HG02610 (cell line): ENCODE data around the gene DYNLL1.
"Not testable (repeated sequence)": the region's sequence is repeated elsewhere in the genome, so short reads cannot be mapped to it uniquely, and the experiment has no call there.

Experiments used
- ATAC-seq: cut with Tn5 transposase; IDR thresholded peaks from one replicate; pipeline ENCODE4 v1.9.1; 2021; ENCODE audit warnings: mild to moderate bottlenecking, moderate library complexity; ENCODE audit not compliant: unreplicated experiment

The DYNLL1 gene

GRCh38 chr12:120495731-120496412 is at the start of gene DYNLL1:
Gene DYNLL1, plus strand, starts transcription at chr12:120496113. Its CDS starts 309 bp downstream, at chr12:120496422.
- peak; percentile 94 for ATAC-seq

- not testable (repeated sequence) for ATAC-seq
These were observed 49.1 kb upstream of the DYNLL1 start for GRCh38 chr12:120446844-120447178.

- no peak for ATAC-seq
These were observed 47.9 kb upstream of the DYNLL1 start for GRCh38 chr12:120447992-120448391.

DNA sequence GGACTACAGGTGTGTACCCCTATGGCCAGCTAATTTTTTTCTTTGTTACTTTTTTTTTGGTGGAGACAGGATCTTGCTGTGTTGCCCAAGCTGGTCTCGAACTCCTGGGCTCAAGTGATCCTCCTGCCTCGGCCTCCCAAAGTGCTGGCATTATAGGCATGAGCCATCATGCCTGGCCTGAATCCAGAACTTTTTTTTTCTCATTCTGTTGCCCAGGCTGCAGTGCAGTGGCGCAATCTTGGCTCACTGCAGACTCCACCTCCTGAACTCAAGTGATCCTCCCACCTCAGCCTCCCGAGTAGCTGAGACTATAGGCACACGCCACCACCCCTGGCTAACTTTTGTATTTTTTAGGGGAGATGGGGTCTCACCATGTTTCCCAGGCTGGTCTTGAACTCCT is 43.4 kb upstream of the DYNLL1 start:
- not testable (repeated sequence) for ATAC-seq

DNA sequence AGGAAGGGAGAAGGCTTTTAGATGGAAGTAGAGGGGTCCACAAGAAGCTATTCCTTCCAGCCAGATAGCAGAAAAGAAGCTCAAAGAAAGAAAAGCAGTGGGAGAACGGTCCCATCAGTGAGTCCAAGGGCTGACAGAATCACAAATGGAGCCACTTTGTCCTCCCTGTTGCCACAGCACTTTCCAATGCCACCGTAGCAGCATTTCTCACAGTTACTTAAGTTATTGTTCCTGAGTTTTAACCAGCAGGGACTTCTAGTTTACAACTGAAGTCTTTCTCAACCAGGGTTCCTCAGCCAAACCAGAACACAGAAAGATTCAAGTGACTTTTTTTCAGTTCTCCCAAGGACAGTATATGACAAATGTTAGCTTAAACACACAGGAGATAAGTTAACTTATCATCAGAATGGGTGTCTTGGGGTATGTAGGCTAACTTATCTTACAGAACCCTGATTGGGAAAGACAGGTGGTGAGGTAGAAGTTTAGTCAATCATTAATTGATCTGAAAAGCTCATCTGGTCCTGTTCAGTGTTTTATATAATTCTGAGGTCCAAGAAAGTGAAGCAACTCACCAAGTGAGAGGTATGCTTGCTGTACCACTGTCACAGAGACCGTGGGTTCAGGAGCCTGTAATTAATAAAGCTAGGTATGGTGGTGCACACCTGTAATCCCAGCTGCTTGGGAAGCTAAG is 42.7 kb upstream of the DYNLL1 start:
- ATAC-seq, result no peak

DNA sequence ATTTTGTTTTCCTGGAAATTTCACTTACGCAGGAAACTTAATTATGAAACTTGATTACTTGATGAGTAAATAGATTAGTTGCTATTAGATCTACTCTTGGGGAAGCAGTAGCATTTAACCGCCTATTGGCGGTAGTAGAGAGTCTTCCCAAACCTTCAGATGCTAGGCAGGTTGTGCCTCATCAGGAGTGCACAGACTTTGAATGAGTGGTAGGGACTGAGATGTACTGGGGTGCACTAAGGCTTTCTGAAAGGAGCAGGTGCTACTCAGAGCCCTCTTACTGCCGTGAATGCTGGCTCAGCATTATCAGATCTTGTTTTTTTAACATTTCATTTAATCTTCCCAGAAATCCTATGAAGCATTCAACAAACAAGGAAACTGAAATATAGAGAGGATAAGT is 41.9 kb upstream of the DYNLL1 start:
- no peak for ATAC-seq

DNA sequence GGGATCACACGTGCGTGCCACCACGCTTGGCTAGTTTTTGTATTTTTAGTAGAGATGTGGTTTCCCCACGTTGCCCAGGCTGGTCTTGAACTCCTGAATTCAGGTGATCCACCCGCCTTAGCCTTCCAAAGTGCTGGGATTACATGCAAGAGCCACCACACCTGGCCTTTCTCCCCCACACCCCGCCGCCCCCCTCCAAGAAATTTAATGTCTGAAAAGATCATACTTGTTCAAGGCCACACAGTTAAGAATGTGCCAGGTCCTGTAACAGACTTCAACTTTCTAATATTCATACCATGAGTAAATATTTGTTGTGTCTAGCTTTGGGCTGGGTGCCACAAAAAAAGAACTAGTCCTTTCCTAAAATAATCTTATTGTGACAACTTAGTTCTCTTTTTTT is 40.6 kb upstream of the DYNLL1 start:
- ATAC-seq, result no peak

DNA sequence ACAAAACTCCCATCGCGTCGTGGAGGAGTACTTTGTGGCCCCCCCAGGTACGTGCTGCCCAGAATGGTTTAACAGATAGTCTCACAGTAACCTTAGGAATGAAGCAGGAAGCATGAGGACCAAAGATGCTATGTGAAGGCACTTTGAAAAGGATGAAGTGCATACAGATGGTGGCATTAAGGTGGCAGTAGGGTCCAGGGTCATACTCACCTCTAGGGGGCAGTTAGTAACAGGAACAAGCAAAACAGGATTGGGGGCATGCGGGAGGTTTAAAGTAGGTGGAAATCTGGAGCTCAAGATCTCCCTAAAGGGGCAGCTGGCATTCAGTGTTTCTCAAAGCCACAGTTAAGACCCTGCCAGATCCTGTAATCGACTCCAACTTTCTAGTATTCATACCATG is 38.8 kb upstream of the DYNLL1 start:
- no peak for ATAC-seq

- ATAC-seq, result no peak
These were observed 35.8 kb upstream of the DYNLL1 start for GRCh38 chr12:120460157-120460556.

- ATAC-seq, result no peak
These were observed 33.7 kb upstream of the DYNLL1 start for GRCh38 chr12:120462099-120462640.

DNA sequence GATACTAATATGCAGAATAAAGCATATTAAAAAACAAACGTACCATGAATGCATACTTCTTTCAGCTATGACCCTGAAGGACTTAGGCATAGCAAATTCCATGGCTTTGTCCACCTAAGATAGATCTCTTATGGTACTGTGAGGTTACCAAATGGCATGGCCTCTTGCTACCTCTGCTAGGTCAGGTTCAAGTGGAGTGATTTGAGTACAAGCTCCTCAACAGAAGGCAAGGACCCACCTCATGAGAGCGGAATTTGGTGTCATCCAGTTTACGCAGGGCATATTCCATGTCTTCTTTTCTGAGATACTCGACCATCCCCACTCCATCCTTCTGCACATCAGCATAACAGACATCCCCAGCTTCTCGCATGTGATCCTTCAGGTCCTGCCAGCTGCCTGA is 32.2 kb upstream of the DYNLL1 start:
- no peak for ATAC-seq

DNA sequence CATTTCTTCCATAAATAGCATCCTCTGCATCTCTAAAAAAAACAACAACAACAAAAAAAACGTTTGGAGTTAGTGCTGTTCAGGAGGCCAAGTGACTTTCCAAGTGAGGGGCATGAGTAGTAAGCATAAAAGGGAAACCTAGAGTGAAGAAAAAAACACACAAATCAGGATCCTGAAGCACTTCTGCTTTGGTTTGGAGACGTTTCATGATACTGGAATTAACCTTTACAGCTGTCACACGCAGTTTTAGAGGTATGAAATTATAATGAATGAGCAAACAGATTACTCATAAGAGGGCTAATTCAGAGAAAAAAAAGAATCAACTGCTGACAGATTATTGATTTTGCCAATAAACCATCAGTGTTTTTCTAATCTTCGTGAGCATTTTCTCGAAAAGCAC is 30.2 kb upstream of the DYNLL1 start:
- ATAC-seq, result no peak

DNA sequence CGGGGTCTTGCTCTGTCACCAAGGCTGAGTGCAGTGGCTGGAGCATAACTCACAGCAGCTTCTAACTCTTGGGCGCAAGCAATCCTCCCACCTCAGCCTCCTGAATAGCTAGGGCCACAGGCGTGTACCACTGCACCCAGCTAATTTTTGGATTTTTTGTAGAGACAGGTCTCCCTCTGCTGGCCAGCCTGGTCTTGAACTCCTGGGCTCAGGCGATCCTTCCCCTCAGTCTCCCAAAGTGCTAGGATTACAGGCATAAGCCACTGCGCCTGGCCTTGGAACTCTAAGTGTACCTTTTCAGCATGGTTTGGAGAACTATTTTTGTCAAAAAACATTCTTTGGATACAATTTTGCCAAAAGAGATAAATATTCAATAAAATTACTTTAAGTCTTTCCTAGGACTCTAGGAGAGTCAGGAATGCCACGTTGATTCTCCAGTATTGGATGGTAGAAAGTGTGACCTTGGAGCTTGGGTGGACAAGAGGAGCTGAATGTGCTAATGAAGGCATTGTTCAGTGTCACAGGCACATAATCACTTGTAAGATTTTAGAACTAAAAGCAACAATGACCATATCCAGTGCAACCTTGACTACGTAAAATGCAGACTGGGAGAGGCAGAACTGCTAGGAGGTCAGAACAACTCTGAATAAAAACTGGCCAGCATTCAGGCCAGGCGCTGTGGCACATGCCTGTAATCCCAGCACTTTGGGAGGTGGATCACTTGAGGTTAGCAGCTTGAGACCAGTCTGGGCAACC is 29.2 kb upstream of the DYNLL1 start:
- no peak for ATAC-seq

GRCh38 chr12:120467439-120467838 is 28.5 kb upstream of the DYNLL1 start:
- no peak for ATAC-seq

- no peak for ATAC-seq
These were observed 27.5 kb upstream of the DYNLL1 start for GRCh38 chr12:120468325-120468820.

DNA sequence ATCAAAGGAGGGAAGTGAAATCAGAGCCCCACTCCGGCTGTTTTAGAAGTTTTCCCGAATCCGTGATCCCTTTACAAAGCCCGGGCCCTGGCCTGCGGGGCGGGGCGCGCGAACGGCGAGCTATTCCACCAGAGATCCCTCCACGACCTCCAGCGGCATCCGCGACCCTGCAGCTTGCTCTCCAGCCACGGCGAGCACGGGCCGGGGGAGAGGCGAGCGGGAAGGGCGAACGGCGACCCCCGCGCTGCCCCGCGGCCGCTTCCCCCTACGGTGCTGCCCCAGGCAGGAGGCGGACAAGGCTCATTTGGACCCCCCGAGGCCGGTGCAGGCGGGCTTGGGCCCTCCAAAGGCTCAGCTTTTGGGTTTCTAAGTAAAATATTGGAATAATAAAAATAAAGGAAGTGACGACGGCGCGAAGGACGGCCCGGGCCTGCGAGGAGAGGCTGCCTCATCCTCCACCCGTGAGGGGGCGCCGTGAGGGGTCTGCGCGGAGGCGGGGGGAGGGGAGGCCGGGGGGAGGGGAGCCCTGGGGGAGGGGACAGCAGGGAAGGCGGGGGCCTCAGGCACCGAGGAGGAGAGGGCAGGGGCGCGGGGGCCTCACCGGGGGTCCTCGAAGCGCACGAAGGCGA is 27.0 kb upstream of the DYNLL1 start:
- ATAC-seq, result peak; percentile 18

GRCh38 chr12:120469450-120470149 is 26.3 kb upstream of the DYNLL1 start, which contains the start of gene SRSF9:
Gene SRSF9, minus strand, starts transcription at chr12:120469748. Its CDS starts 139 bp downstream, at chr12:120469609.
- ATAC-seq, result peak; percentile 85

- peak; percentile 8 for ATAC-seq
These were observed 25.6 kb upstream of the DYNLL1 start for GRCh38 chr12:120470150-120470784.

- ATAC-seq, result no peak
These were observed 23.4 kb upstream of the DYNLL1 start for GRCh38 chr12:120472521-120472920.
